ENCODE measurements around the gene ZNF677.
"Not testable (repeated sequence)": the region's sequence is repeated elsewhere in the genome, so short reads cannot be mapped to it uniquely, and the experiment has no call there.

Gene ZNF677

DNA sequence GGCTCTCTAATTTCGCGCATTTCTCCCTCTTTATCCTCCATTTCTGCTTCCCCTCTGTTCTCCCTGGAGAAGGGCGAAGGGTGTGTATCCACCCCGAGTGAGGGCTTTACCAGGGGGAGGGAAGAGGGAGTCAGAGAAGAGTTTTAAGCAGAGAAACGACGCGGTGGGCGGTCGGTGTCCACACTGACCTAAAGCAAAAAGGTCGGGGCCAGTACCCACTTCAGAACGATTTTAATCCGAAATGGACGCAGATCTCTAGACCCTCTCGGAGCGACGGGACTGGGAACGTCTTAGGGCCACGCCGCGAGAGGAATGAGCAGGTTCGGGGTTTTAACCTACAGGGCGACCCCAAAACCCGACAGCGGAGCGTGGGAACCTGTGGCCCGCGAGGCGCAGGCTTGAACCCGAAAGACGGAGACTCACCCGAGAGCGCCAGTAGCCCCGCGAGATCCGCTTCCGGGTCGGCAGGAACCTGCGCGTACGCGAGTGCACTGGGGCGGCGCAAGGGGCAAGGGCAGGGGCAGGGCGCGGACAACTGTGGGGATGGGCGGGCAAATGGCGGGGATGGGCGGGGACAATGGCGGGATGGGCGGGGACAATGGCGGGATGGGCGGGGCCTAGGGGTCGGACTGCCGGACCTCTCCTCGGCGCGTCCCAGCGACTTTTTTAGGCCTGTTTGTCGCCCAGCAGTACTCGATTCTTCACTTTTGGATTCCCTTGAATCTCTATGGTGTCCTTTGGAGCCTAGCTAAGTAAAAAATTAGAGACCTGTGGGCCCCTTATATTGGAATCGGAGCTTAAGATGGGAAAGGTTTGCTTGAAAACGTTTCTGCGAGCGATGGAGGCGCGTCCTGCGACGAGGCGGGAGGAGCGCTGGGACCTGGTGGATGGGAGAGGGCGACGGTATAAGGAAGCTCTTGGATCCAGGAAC, at the start of gene ZNF677:
ZNF677 (minus strand) TSS at position 463 of the 931 bp plus-strand sequence. CDS start 3,323 bp downstream, outside the sequence.
- Histone ChIP-seq H3K27me3 (ENCODE audit: control insufficient read depth in 2 of 2, insufficient read depth in 2 of 2, low read length in 2 of 2) (no peaks in the 10 kb centered on the region), H3K4me3 (ENCODE audit: low read length in 2 of 2) (peak within 1 kb of the TSS; percentile 74 to 82), H3K27ac (ENCODE audit: low read depth in 2 of 2, low read length in 2 of 2) (peak within 1 kb of the TSS; percentile 44 to 52), H3K36me3 (ENCODE audit: control insufficient read depth in 2 of 2, insufficient read depth in 2 of 2, low read length in 2 of 2) (no peaks in the 10 kb centered on the region), H3K4me1 (ENCODE audit: control insufficient read depth in 2 of 2, insufficient read depth in 2 of 2, low read length in 2 of 2) (peaks cover 0 to 2% of the 10 kb centered on the region in 2 donors), H3K9me3 (ENCODE audit: control insufficient read depth in 2 of 2, low read length in 2 of 2) (peaks cover 4 to 8% of the 10 kb centered on the region in 2 donors), H3K9ac (ENCODE audit: low read depth in 1 of 2, low read length in 2 of 2) (peak within 1 kb of the TSS; percentile 47 to 57)

DNA sequence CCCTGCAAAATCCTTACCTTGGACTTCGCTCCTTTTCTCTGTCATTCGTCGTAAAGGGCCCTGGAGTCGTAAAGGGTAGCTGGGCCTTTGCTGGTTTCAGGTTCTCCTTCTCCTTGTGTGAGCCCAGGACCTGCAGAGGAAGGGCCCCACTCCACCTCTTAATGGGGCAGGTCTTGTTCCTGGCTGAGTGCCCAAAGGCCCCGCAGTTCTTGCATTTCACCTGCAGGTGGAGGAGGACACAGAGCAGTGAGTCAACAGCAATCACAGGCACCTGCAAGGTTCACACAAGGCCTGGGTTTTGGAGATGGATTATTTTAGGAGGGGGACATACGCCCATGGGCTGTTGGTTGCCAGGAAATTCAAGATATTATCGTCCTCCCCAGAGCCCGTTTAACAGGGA, 46.7 kb upstream of the ZNF677 start:
- not testable (repeated sequence) for H3K4me3 ChIP-seq (ENCODE audit: low read length in 2 of 2); H3K4me1 ChIP-seq (ENCODE audit: control insufficient read depth in 2 of 2, insufficient read depth in 2 of 2, low read length in 2 of 2); H3K9me3 ChIP-seq (ENCODE audit: control insufficient read depth in 2 of 2, low read length in 2 of 2); H3K36me3 ChIP-seq (ENCODE audit: control insufficient read depth in 2 of 2, insufficient read depth in 2 of 2, low read length in 2 of 2); H3K9ac ChIP-seq (ENCODE audit: low read depth in 1 of 2, low read length in 2 of 2); H3K27me3 ChIP-seq (ENCODE audit: control insufficient read depth in 2 of 2, insufficient read depth in 2 of 2, low read length in 2 of 2); H3K27ac ChIP-seq (ENCODE audit: low read depth in 2 of 2, low read length in 2 of 2)

DNA sequence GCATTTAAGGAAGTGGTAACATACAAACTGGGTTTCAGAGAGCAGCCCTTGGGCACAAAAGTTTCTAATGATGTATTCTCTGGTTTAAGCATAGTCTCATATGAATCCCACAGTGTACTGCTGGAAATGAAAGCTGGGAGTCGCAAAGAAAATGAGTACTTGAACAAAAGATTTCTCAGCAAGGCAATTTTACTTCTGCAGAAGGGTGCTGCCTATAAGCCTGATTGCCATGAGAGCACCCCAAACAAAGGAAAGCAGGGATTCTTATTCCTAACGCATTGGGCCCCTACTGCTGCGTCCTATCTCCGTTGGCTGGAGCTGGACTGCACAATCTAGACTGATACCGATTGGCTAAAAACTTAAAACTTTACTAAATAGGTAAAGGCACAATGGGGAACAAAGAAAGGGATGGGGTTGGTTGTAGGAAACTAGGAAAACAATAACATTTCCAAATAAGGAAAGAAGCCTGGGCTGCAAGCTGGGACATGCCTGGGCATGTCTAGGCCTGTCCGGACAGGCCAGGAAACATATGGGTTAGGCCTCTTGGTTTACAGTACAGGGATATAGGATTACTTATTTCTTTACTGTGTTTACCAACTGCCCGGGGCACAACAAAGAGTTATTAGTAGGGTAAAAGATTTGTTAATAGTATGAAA, 40.2 kb upstream of the ZNF677 start:
- Histone ChIP-seq H3K4me3 (ENCODE audit: low read length in 2 of 2) (no peak overlapping the region), H3K27ac (ENCODE audit: low read depth in 2 of 2, low read length in 2 of 2) (no peak overlapping the region), H3K4me1 (ENCODE audit: control insufficient read depth in 2 of 2, insufficient read depth in 2 of 2, low read length in 2 of 2) (no peaks in the 10 kb centered on the region), H3K9me3 (ENCODE audit: control insufficient read depth in 2 of 2, low read length in 2 of 2) (peaks cover 11 to 16% of the 10 kb centered on the region in 2 donors), H3K36me3 (ENCODE audit: control insufficient read depth in 2 of 2, insufficient read depth in 2 of 2, low read length in 2 of 2) (no peaks in the 10 kb centered on the region), H3K9ac (ENCODE audit: low read depth in 1 of 2, low read length in 2 of 2) (no peak overlapping the region), H3K27me3 (ENCODE audit: control insufficient read depth in 2 of 2, insufficient read depth in 2 of 2, low read length in 2 of 2) (no peaks in the 10 kb centered on the region)

DNA sequence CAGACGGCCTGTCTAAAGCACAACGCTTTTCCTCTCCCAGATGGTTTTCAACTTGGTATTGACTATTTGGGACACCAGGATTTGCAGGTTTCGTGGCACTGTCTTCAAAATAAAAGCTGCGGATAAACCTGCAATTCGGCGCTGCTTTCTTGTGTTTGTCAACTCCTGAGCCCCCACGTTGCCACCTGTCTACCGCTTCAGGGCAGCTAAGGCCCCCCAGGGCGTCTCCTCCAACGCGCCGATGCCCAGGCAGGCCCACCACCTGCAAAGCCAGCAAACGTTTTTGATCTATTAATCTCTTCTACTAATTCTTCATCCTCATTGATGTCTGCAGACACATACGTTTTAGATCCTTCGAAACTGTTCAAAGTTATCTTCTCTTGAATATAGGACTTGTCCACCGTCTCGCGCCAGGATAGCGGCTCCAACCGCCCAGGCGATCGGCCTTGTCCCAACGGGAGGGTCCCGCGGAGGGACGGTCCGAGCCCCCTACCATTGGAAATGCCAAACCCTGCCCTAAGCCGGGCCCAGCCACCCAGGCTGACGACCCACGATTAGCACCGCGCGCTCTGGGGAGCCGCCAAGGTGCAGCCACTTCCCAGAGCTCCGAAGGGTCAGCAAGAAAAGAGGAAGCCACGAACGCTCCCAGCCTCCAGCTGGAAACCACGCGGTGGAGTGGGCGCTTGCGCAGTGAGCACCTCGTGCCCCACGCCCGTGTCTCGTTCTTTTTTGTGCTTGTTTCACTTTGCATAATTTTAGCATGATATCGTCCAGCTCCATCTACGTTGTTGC, 36.3 kb upstream of the ZNF677 start:
- peaks cover 6 to 16% of the 10 kb centered on the region in 2 donors for H3K9me3 ChIP-seq (ENCODE audit: control insufficient read depth in 2 of 2, low read length in 2 of 2)
- H3K36me3 ChIP-seq (ENCODE audit: control insufficient read depth in 2 of 2, insufficient read depth in 2 of 2, low read length in 2 of 2): no peaks in the 10 kb centered on the region
- no peak overlapping the region for H3K27ac ChIP-seq (ENCODE audit: low read depth in 2 of 2, low read length in 2 of 2)
- no peaks in the 10 kb centered on the region for H3K4me1 ChIP-seq (ENCODE audit: control insufficient read depth in 2 of 2, insufficient read depth in 2 of 2, low read length in 2 of 2)
- no peaks in the 10 kb centered on the region for H3K27me3 ChIP-seq (ENCODE audit: control insufficient read depth in 2 of 2, insufficient read depth in 2 of 2, low read length in 2 of 2)
- H3K4me3 ChIP-seq (ENCODE audit: low read length in 2 of 2): no peak overlapping the region
- H3K9ac ChIP-seq (ENCODE audit: low read depth in 1 of 2, low read length in 2 of 2): no peak overlapping the region

DNA sequence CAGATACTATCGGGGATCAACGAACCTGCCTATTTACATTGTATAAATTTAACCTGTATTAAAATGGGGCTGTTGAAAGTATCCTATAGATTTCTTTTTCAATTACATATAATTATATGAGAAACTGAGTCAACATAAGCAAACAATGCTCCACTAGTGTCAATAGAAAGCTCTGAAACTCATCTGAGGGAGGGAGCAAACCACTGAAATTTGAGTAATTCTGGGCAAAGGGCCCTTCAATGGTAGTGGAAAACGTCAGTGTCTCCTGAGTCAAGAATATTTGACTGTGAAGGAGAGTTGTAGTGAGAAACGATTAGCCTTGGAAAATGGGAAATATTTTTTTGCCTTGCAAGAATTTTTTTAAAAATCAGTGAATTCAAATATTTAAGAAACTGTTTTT, 30.4 kb upstream of the ZNF677 start:
- no peaks in the 10 kb centered on the region for H3K36me3 ChIP-seq (ENCODE audit: control insufficient read depth in 2 of 2, insufficient read depth in 2 of 2, low read length in 2 of 2)
- no peak overlapping the region for H3K9ac ChIP-seq (ENCODE audit: low read depth in 1 of 2, low read length in 2 of 2)
- H3K9me3 ChIP-seq (ENCODE audit: control insufficient read depth in 2 of 2, low read length in 2 of 2): no peaks in the 10 kb centered on the region
- no peaks in the 10 kb centered on the region for H3K4me1 ChIP-seq (ENCODE audit: control insufficient read depth in 2 of 2, insufficient read depth in 2 of 2, low read length in 2 of 2)
- no peak overlapping the region for H3K4me3 ChIP-seq (ENCODE audit: low read length in 2 of 2)
- H3K27ac ChIP-seq (ENCODE audit: low read depth in 2 of 2, low read length in 2 of 2): no peak overlapping the region
- H3K27me3 ChIP-seq (ENCODE audit: control insufficient read depth in 2 of 2, insufficient read depth in 2 of 2, low read length in 2 of 2): no peaks in the 10 kb centered on the region

DNA sequence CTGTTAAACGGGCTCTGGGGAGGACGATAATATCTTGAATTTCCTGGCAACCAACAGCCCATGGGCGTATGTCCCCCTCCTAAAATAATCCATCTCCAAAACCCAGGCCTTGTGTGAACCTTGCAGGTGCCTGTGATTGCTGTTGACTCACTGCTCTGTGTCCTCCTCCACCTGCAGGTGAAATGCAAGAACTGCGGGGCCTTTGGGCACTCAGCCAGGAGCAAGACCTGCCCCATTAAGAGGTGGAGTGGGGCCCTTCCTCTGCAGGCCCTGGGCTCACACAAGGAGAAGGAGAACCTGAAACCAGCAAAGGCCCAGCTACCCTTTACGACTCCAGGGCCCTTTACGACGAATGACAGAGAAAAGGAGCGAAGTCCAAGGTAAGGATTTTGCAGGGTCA, 27.3 kb upstream of the ZNF677 start:
- H3K9me3 ChIP-seq (ENCODE audit: control insufficient read depth in 2 of 2, low read length in 2 of 2); H3K9ac ChIP-seq (ENCODE audit: low read depth in 1 of 2, low read length in 2 of 2); H3K27me3 ChIP-seq (ENCODE audit: control insufficient read depth in 2 of 2, insufficient read depth in 2 of 2, low read length in 2 of 2); H3K4me3 ChIP-seq (ENCODE audit: low read length in 2 of 2); H3K4me1 ChIP-seq (ENCODE audit: control insufficient read depth in 2 of 2, insufficient read depth in 2 of 2, low read length in 2 of 2); H3K36me3 ChIP-seq (ENCODE audit: control insufficient read depth in 2 of 2, insufficient read depth in 2 of 2, low read length in 2 of 2); H3K27ac ChIP-seq (ENCODE audit: low read depth in 2 of 2, low read length in 2 of 2): not testable (repeated sequence)

DNA sequence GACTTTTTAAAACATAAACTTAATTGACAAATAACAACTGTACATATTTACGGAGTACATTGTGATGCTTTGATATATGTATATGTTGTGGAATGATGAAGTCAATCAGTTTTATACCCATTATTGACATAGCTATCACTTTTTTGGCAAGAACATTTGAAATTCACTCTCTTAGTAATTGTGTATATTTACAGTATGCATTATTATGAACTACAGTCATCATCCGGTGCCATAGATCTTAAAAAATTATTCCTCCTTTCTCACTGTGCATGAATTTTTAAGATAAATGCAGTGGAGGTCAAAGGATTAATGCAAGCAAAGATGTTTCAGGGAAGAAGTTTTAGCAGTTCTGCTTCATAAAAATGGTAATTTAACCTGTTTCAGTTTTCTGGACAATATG, 20.8 kb upstream of the ZNF677 start:
- H3K27ac ChIP-seq (ENCODE audit: low read depth in 2 of 2, low read length in 2 of 2): no peak overlapping the region
- H3K4me3 ChIP-seq (ENCODE audit: low read length in 2 of 2): no peak overlapping the region
- H3K4me1 ChIP-seq (ENCODE audit: control insufficient read depth in 2 of 2, insufficient read depth in 2 of 2, low read length in 2 of 2): no peaks in the 10 kb centered on the region
- no peaks in the 10 kb centered on the region for H3K27me3 ChIP-seq (ENCODE audit: control insufficient read depth in 2 of 2, insufficient read depth in 2 of 2, low read length in 2 of 2)
- no peaks in the 10 kb centered on the region for H3K36me3 ChIP-seq (ENCODE audit: control insufficient read depth in 2 of 2, insufficient read depth in 2 of 2, low read length in 2 of 2)
- peaks cover 2 to 9% of the 10 kb centered on the region in 2 donors for H3K9me3 ChIP-seq (ENCODE audit: control insufficient read depth in 2 of 2, low read length in 2 of 2)
- no peak overlapping the region for H3K9ac ChIP-seq (ENCODE audit: low read depth in 1 of 2, low read length in 2 of 2)

DNA sequence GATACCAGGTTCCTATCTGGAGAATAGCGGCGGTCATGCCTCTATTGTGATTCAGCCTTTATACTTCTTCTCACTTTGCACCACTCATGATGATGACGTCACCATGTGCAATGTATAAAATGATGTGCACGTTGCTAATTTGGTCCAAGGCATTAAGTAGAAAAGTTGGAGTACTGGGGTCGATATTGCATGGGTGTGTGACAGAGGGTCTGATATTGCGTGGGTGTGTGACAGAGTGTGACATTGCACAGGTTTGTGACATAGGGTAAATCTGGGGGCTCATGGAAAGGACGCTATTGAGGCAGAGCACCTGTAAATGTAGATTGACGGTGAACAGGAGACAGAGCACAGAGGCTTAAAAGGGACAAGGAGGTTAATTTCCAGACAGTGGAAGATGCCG, 17.4 kb upstream of the ZNF677 start:
- no peaks in the 10 kb centered on the region for H3K27me3 ChIP-seq (ENCODE audit: control insufficient read depth in 2 of 2, insufficient read depth in 2 of 2, low read length in 2 of 2)
- H3K4me3 ChIP-seq (ENCODE audit: low read length in 2 of 2): no peak overlapping the region
- no peak overlapping the region for H3K27ac ChIP-seq (ENCODE audit: low read depth in 2 of 2, low read length in 2 of 2)
- peaks cover 2 to 9% of the 10 kb centered on the region in 2 donors for H3K9me3 ChIP-seq (ENCODE audit: control insufficient read depth in 2 of 2, low read length in 2 of 2)
- H3K9ac ChIP-seq (ENCODE audit: low read depth in 1 of 2, low read length in 2 of 2): no peak overlapping the region
- no peaks in the 10 kb centered on the region for H3K36me3 ChIP-seq (ENCODE audit: control insufficient read depth in 2 of 2, insufficient read depth in 2 of 2, low read length in 2 of 2)
- H3K4me1 ChIP-seq (ENCODE audit: control insufficient read depth in 2 of 2, insufficient read depth in 2 of 2, low read length in 2 of 2): no peaks in the 10 kb centered on the region

DNA sequence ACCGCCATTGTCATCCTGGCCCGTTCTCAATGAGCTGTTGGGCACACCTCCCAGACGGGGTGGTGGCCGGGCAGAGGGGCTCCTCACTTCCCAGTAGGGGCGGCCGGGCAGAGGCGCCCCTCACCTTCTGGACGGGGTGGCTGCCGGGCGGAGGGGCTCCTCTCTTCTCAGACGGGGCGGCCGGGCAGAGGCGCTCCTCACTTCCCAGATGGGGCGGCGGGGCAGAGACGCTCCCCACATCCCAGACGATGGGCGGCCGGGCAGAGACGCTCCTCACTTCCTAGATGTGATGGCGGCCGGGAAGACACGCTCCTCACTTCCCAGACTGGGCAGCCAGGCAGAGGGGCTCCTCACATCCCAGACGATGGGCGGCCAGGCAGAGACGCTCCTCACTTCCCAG, 15.2 kb upstream of the ZNF677 start:
- not testable (repeated sequence) for H3K4me1 ChIP-seq (ENCODE audit: control insufficient read depth in 2 of 2, insufficient read depth in 2 of 2, low read length in 2 of 2); H3K4me3 ChIP-seq (ENCODE audit: low read length in 2 of 2); H3K27me3 ChIP-seq (ENCODE audit: control insufficient read depth in 2 of 2, insufficient read depth in 2 of 2, low read length in 2 of 2); H3K36me3 ChIP-seq (ENCODE audit: control insufficient read depth in 2 of 2, insufficient read depth in 2 of 2, low read length in 2 of 2); H3K27ac ChIP-seq (ENCODE audit: low read depth in 2 of 2, low read length in 2 of 2); H3K9ac ChIP-seq (ENCODE audit: low read depth in 1 of 2, low read length in 2 of 2)
- peaks cover 2 to 13% of the 10 kb centered on the region in 2 donors for H3K9me3 ChIP-seq (ENCODE audit: control insufficient read depth in 2 of 2, low read length in 2 of 2)

DNA sequence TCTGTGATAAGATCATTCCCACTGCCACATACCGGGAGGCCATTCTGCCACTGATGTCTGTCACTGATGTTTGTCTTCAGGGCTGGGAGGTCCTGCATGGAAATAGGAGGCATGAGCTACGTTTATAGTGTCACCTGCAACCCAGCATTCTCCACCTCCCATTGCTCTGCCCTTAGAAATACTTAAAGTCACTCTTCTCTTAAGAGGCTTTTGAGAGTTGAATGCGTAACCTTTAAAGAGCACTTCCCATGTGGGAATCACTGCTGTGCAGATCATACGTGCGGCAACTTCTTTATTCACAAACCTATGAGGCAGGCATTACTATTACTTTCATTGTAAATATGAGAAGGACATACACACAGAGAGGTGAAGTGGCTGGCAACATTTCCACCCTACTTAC, 12.9 kb upstream of the ZNF677 start, which contains the start of gene VN1R4:
VN1R4 (minus strand) TSS at position 101 of the 400 bp plus-strand sequence; CDS start at position 43, 58 bp downstream.
- H3K4me1 ChIP-seq (ENCODE audit: control insufficient read depth in 2 of 2, insufficient read depth in 2 of 2, low read length in 2 of 2); H3K36me3 ChIP-seq (ENCODE audit: control insufficient read depth in 2 of 2, insufficient read depth in 2 of 2, low read length in 2 of 2); H3K4me3 ChIP-seq (ENCODE audit: low read length in 2 of 2); H3K27me3 ChIP-seq (ENCODE audit: control insufficient read depth in 2 of 2, insufficient read depth in 2 of 2, low read length in 2 of 2); H3K9ac ChIP-seq (ENCODE audit: low read depth in 1 of 2, low read length in 2 of 2); H3K27ac ChIP-seq (ENCODE audit: low read depth in 2 of 2, low read length in 2 of 2); H3K9me3 ChIP-seq (ENCODE audit: control insufficient read depth in 2 of 2, low read length in 2 of 2): not testable (repeated sequence)
